ENCODE results near the gene ERC1. TPM values are rescaled to one million over a fixed set of nuclear protein-coding genes. Genes with fewer than 3 reads are reported as not detected.
"Not testable (repeated sequence)": the region's sequence is repeated elsewhere in the genome, so short reads cannot be mapped to it uniquely, and the experiment has no call there.

Gene ERC1
- total and polyA plus RNA-seq, 7 donors = 4.0 to 35.6 (median 29.4) TPM

GRCh38 chr12:1234073-1234472, 243.1 kb downstream of the ERC1 start:
- no peaks in the 10 kb centered on the region for H3K9me3 ChIP-seq

GRCh38 chr12:1246637-1247036, 255.6 kb downstream of the ERC1 start:
- H3K27ac ChIP-seq = no peak overlapping the region
- H3K4me1 ChIP-seq = no peaks in the 10 kb centered on the region
- H3K4me3 ChIP-seq = no peak overlapping the region
- H3K9me3 ChIP-seq = no peaks in the 10 kb centered on the region
- WGBS, 3 donors = 72 to 85% (median 82%) methylated on average over 2 of the region's 2 CpGs
- no peaks in the 10 kb centered on the region for H3K27me3 ChIP-seq (ENCODE audit: insufficient read depth in 3 of 3, low read length in 2 of 3)
- DNase-seq = no peak
- H3K36me3 ChIP-seq (ENCODE audit: insufficient read depth in 1 of 2, low read depth in 1 of 2) = peaks cover 0 to 11% of the 10 kb centered on the region in 2 donors
- TF ChIP-seq CTCF (IDR thresholded peaks at IDR 0.05) = no peak
- no peak for ATAC-seq
- intact Hi-C loops (cut with DNase I) = no loop called here

More at GRCh38 chr12:1234073-1234472, 243.1 kb downstream of the ERC1 start:
- 24 to 62% (median 33%) methylated on average over 2 of the region's 2 CpGs for WGBS, 3 donors
- Histone ChIP-seq H3K27ac (no peak overlapping the region), H3K36me3 (ENCODE audit: insufficient read depth in 1 of 2, low read depth in 1 of 2) (peaks cover 3 to 13% of the 10 kb centered on the region in 2 donors), H3K4me3 (no peak overlapping the region), H3K27me3 (ENCODE audit: insufficient read depth in 3 of 3, low read length in 2 of 3) (no peaks in the 10 kb centered on the region), H3K4me1 (no peaks in the 10 kb centered on the region)
- no peak for TF ChIP-seq CTCF (IDR thresholded peaks at IDR 0.05)
- intact Hi-C loops (cut with DNase I) = no loop called here
- DNase-seq (no peak), ATAC-seq (no peak)

- H3K9me3 ChIP-seq = no peaks in the 10 kb centered on the region
- H3K36me3 ChIP-seq (ENCODE audit: insufficient read depth in 1 of 2, low read depth in 1 of 2) = no peaks in the 10 kb centered on the region
- H3K27ac ChIP-seq = no peak overlapping the region
- TF ChIP-seq CTCF (IDR thresholded peaks at IDR 0.05) = no peak
- no peaks in the 10 kb centered on the region for H3K4me1 ChIP-seq
- ATAC-seq (no peak), DNase-seq (no peak)
- intact Hi-C loops (cut with DNase I) = no loop called here
- H3K27me3 ChIP-seq (ENCODE audit: insufficient read depth in 3 of 3, low read length in 2 of 3) = no peaks in the 10 kb centered on the region
- 83 to 88% (median 85%) methylated on average over 3 of the region's 3 CpGs for WGBS, 3 donors
- no peak overlapping the region for H3K4me3 ChIP-seq
Measured at GRCh38 chr12:1250641-1251040, 259.6 kb downstream of the ERC1 start.

GRCh38 chr12:1252758-1253157, 261.7 kb downstream of the ERC1 start:
- intact Hi-C loops (cut with DNase I) = no loop called here
- Histone ChIP-seq H3K27ac (no peak overlapping the region), H3K36me3 (ENCODE audit: insufficient read depth in 1 of 2, low read depth in 1 of 2) (no peaks in the 10 kb centered on the region), H3K27me3 (ENCODE audit: insufficient read depth in 3 of 3, low read length in 2 of 3) (no peaks in the 10 kb centered on the region), H3K4me1 (no peaks in the 10 kb centered on the region), H3K9me3 (no peaks in the 10 kb centered on the region), H3K4me3 (no peak overlapping the region)
- WGBS, 3 donors = 58 to 80% (median 68%) methylated on average over 2 of the region's 2 CpGs
- TF ChIP-seq CTCF (IDR thresholded peaks at IDR 0.05) = no peak
- ATAC-seq = no peak
- DNase-seq = no peak

GRCh38 chr12:1255125-1255524, 264.1 kb downstream of the ERC1 start:
- intact Hi-C loops (cut with DNase I); H3K27me3 ChIP-seq (ENCODE audit: insufficient read depth in 3 of 3, low read length in 2 of 3); H3K27ac ChIP-seq; H3K9me3 ChIP-seq; H3K4me1 ChIP-seq; H3K36me3 ChIP-seq (ENCODE audit: insufficient read depth in 1 of 2, low read depth in 1 of 2); H3K4me3 ChIP-seq; DNase-seq; ATAC-seq: not testable (repeated sequence)
- WGBS, 3 donors = 98 to 99% (median 98%) methylated on average over 6 of the region's 6 CpGs

- H3K27ac ChIP-seq; H3K36me3 ChIP-seq (ENCODE audit: insufficient read depth in 1 of 2, low read depth in 1 of 2); H3K4me3 ChIP-seq; intact Hi-C loops (cut with DNase I); DNase-seq; H3K9me3 ChIP-seq; H3K4me1 ChIP-seq; H3K27me3 ChIP-seq (ENCODE audit: insufficient read depth in 3 of 3, low read length in 2 of 3); ATAC-seq: not testable (repeated sequence)
- 99 to 100% (median 100%) methylated on average over 4 of the region's 4 CpGs for WGBS, 3 donors
Measured at GRCh38 chr12:1255854-1256253, 264.8 kb downstream of the ERC1 start.
